Left ventricle myocardium superior (tissue), 1 donor: Measurements from ENCODE around the gene KRI1. TPM values are rescaled to one million over a fixed set of nuclear protein-coding genes. Genes with fewer than 3 reads are reported as not detected.
A peak's percentile ranks its signal among the peaks of the same experiment; 100 is the strongest.
"Not testable (repeated sequence)": the region's sequence is repeated elsewhere in the genome, so short reads cannot be mapped to it uniquely, and the experiment has no call there.

Experiments used
- ATAC-seq: fragments of 200-7000 bp; cut with Tn5 transposase; one replicate; pipeline ENCODE4 v1.9.1; 2020; ENCODE audit warnings: mild to moderate bottlenecking, moderate library complexity
- DNase-seq: peaks from one replicate; pipeline ENCODE4 v3.0.0-alpha.2; 2020
- intact Hi-C: fragments of 100-400 bp; cut with micrococcal nuclease; formaldehyde crosslinking; loops from one replicate; pipeline ENCODE4 v1.11.0; 2022
- total RNA-seq: library from RNA; stranded (reverse); fragmentation: NEBNext Ultra II Directional; extraction: Animal tissue kit (Norgen Biotek cat#: 25700); gene quantifications from one replicate; pipeline ENCODE4 v1.2.1, GENCODE V29; 2021
- donor health status: DM: no; HTN: yes; CAD: no; lungs with severe emphysema.

The KRI1 gene
- total RNA-seq, 1 donor from 2014 or later, result 9.3 TPM

- intact Hi-C loops, ATAC-seq, DNase-seq: not testable (repeated sequence)
These were observed 38.9 kb downstream of the KRI1 start for GRCh38 chr19:10526887-10527286.

DNA sequence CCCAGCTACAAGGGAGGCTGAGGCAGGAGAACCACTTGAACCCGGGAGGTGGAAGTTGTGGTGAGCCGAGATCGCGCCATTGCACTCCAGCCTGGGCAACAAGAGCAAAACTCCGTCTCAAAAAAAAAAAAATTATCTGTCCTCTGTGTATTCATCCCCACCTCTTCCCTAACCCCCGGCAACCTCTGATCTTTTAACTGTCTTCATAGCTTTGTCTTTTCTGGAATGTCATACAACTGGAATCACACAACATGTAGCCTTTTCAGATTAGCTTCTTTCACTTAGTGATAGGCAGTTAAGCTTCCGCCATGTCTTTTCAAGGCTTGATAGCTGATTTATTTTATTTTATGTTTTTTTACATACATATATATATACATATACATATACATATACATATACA, 40.2 kb downstream of the KRI1 start:
- intact Hi-C loops, result no loop called here
- no peak for ATAC-seq
- DNase-seq, result no peak

- intact Hi-C loops, result no loop called here
- DNase-seq (no peak), ATAC-seq (no peak)
These were observed 42.6 kb downstream of the KRI1 start for GRCh38 chr19:10523135-10523636.

DNA sequence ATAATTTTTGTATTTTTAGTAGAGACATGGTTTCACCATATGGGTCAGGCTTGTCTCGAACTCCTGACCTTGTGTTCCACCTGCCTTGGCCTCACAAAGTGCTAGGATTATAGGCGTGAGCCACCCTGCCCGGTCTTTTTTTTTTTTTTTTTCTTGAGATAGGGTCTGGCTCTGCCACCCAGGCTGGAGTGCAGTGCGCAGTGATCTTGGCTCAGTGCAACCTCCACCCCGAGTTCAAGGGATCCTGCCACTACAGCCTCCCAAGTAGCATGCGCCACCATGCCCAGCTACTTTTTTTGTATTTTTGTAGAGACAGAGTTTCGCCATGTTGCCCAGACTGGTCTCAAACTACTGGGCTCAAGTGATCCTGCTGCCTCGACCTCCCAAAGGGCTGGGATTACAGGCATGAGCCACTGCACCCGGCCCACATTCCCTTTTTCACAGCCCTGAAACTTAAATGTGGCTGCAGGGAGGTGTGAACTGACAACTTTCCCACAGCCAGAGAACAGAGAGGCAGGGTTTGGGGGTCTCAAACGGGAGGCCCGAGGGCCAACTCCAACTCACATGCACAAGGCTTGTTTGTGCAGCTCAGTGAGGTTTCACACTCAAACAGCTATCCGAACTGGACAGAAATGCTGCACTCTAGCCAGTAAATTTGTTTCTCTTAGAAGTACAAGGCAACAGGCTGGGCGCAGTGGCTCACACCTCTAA, 44.2 kb downstream of the KRI1 start:
- intact Hi-C loops, result no loop called here
- ATAC-seq, result no peak
- DNase-seq, result no peak

DNA sequence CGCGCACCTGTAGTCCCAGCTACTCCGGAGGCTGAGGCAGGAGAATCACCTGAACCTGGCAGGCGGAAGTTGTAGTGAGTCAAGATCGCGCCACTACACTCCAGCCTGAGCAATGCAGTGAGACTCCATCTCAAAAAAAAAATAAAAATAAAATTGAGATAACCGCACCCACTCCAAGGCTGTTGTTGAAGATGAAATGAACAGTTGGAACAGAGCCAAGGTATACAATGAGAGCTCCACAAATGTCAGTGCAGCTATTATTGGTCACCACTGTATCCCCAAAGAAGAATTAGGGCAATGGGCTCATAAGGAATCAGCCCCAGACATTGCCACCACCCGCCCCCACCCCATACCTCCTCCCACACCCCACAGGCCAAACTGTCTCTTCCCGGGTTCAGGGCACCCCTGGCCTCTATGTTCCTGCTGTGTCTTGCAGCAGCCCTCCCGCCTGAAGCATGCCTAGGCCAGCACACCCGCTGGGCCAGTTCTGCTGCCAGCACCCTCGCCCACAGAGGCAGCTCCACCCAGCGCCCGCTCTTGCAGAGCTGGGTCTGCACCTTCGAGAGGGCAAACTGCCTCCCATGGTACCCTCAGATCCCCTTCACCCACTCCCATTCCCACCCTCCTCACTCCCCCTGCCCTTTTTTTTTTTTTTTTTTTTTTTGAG, 45.0 kb downstream of the KRI1 start:
- no peak for ATAC-seq
- no peak for DNase-seq

DNA sequence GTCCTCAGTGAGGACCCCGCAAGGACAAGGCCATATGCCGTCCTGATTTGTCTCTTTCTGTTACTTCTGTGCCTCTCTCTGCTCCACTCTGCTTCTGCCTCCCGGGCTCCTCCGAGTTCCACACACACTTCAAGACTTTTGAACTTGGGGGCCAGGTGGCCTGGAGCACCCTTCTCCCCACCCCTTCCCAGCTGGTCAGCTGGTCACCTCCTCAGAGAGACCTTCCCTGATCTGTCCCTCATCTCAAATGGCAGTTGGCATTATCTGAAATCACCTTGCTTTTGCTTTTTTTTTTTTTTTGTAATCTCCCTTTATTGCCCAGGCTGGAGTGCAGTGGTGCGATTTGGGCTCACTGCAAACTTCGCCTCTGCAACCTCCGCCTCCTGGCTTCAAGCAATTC, 46.4 kb downstream of the KRI1 start:
- no peak for ATAC-seq
- DNase-seq, result no peak
- intact Hi-C loops, result no loop called here

More for the DNA sequence above, 45.0 kb downstream of the KRI1 start:
- intact Hi-C loops, result no loop called here

DNA sequence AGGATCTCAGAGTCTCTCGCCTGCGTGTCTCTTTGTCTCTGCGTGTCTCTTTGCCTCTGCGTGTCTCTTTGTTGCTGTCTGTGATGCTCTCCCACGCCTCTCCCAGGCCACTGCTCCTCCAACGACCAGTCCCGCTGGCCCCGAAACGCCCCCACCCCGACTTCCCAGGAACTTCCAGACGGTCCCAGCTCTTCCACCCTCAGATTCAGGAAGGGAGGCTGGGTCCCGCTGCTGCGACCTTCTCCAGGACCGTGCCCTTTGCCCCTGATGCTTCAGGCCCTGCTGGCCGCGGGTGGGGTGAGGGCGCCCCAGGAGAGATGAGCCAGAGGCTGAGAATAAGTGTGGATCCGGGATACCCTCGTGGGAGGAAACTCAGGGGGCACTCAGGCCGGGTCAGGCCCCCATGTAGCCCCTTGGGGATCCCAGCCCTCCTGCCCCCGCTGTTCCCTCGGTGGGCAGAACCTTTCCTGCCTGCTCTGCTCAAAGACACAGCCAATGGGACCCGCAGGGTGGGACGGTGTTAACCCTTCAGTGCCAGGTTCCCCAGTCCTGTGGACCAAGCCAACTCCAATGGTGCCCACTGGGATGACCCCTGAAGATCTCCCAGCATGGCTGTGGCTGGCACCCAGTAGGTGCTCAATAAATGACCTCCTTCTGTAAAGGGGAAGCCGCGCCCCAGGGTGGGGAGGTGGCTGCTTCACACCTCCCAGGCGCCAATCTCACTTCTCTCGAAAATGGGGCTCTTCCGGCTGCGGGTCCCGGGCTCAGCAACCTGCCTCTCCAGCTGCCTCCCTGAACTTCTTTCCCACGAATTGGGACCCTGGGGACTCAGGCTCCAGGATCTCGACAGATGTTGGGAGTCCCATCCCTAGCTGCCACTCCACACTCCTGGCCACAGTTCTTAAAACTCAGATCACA, 47.1 kb downstream of the KRI1 start:
- intact Hi-C loops, result no loop called here
- no peak for DNase-seq
- ATAC-seq, result no peak

- DNase-seq (no peak), ATAC-seq (peak; percentile 63)
- intact Hi-C loops, result no loop called here
These were observed 47.9 kb downstream of the KRI1 start for GRCh38 chr19:10517760-10518443.

DNA sequence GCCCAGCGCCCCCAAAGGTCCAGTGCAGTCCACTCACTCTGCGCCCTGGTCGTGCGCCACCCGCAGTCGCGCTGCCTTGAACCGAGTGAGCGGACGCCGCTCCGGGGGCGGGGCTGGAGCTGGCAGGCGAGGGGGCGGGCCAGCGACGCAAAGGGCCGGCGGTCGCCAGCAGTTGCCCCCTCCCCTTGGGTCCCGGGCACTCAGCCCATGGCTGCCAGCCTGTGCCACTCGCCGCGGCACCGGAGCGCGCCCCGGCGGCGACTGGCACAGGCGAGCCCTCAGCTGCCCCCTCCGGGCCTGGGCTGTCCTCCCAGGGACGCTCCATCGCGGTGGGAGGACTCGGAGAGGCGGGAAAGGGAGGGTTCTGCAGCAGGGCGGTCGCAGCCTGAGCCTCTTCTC, 48.5 kb downstream of the KRI1 start, which contains the start of gene S1PR5:
TSS of gene S1PR5 (minus strand) at position 87 of the 399 bp plus-strand sequence. CDS start 2,436 bp downstream, outside the sequence.
- peak; percentile 62 for ATAC-seq
- intact Hi-C loops, result no loop called here
- DNase-seq, result peak; percentile 46

DNA sequence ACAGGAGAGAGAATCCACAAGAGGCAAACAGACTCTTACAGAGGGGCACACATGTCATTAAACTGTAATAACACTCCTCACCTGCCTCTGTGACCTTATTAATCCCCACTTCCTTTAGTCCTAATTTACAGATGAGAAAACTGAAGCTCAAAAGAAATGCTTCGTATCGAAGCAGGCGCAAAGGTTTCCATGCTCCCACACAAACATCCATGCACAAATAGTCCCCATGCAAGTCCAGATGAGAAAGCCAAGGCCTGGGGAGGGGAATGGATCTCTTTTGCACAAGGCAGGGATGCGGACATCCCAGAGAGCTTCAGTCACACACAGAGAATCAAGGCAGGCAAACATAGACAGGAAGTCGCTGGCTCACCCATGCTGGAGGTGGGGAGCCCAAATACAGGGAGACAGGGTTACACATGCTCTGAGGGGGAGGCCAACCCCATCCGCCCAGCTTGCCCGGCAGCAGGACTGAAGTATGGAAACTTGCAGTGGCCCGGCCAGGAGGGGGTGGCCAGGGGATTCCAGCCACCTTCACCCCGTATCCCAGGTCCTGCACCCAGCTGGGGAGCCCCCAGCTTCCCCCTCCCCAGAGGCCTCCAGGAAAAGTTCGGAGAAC, 49.0 kb downstream of the KRI1 start:
- ATAC-seq (no peak), DNase-seq (no peak)
- intact Hi-C loops, result no loop called here

DNA sequence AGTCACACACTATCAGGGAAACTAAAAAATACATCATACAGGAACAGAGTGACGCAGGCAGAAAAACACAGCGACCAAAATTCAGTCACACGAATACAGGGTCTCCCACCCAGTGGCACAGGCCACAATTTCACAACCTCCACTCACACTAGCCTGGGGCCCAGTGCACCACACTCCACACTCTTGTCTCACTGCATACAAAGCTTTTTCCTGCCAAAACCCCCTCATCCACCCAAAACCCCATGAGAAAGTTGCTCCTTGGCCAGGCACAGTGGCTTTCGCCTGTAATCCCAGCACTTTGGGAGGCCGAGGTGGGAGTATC, 49.8 kb downstream of the KRI1 start:
- intact Hi-C loops, result no loop called here
- DNase-seq (no peak), ATAC-seq (no peak)

DNA sequence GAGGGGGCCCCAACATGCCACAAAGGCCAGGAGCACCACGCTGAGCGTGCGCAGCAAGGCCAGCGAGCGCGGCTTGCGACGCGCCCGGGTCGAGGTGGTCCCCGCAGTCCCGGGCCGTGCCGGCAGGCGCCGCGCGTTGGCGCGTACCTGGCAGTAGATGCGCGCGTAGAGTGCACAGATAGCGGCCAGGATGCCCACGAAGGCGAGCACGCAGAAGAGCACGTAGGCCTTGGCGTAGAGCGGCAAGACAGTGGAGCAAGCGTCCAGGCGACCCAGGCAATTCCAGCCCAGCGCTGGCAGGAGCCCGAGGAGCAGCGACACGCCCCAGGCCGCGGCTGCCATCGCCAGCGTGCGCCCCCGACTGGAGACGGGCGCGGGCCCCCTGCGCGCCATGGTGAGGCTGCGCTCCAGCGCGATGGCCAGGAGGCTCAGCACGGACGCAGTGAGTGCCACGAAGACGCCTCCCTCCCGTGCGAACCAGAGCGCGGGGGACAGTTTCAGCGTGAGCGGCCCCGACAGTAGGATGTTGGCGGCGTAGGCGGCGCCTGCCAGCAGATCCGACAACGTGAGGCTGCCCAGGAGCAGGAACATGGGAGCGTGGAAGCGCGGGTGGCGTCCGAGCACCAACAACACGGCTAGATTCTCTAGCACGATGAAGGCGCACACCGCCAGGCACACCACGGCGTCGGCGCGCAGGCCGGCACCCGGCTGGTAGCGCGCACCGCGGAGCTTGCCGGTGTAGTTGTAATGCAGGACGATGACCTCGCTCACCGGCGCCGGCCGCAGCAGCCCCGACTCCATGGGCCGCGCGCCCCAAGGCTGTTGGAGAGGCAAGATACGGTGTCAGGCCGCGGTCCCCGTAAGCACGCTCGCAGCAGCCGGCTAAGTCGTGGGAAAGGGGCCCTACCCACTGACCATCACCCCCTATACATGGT, 51.3 kb downstream of the KRI1 start:
- no peak for ATAC-seq
- intact Hi-C loops, result no loop called here
- no peak for DNase-seq

DNA sequence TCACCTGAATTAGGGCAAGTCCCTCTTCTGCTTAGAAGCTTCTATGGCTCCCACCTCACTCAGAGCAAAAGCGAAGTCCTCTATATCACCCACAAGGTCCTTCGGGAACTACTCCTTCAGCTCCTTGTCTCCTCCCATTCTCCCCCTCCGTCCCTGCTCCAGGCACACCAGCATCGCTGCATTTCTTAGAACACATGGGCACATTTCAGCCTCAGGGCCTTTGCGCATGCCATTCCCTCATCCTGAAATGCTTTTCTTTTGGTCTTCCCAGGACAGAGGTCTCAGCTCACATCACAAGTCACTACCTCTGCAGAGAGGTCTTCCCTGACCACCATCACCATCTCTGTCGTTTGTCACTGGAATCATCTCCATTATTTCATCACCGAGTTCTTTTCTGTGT, 52.6 kb downstream of the KRI1 start:
- intact Hi-C loops, result no loop called here
- DNase-seq, result no peak
- ATAC-seq, result no peak

DNA sequence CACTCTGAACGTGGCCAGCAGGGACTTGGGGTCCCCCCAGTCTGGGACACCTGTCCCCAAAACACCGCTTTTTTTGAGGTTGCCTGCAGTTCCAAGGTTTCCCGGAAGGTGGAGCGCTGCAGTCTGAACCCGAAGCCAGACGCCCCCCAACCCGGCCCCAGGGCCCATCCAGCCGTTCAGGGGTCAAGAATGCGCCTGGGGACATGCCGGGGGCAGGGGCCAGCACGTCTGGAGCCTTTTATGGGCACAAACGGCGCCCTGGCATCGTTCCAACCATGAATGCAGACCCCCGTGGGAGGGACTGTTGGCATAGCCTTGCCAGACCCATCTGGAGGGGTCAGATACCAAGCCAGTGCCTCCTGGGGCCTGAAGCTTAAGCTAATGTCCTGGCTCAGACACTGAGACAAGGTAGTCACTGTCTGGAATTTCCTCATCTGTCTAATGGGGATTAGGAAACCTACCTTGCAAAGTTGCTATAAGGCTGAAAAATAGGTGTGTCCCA, 55.5 kb downstream of the KRI1 start:
- ATAC-seq (no peak), DNase-seq (no peak)
- intact Hi-C loops, result no loop called here

DNA sequence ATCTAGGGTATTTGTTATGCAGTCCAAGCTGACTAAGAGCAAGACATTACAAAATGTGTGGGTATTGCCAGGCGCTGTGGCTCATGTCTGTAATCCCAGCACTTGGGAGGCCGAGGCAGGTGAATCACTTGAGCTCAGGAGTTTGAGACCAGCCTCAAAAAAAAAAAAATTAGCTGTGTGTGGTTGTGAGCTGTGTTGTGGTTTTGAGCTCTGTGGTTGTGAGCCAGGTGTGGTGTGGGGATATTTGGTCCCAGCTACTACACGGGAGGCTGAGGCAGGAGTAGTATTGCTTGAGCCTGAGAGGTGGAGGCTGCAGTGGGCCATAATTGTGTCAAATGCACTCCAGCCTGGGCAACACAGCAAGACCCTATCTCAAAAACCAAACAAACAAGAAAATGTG, 57.1 kb downstream of the KRI1 start:
- intact Hi-C loops, result no loop called here
- ATAC-seq (no peak), DNase-seq (no peak)

GRCh38 chr19:10508036-10508435, 57.8 kb downstream of the KRI1 start:
- no peak for DNase-seq
- intact Hi-C loops, result no loop called here
- ATAC-seq, result no peak

DNA sequence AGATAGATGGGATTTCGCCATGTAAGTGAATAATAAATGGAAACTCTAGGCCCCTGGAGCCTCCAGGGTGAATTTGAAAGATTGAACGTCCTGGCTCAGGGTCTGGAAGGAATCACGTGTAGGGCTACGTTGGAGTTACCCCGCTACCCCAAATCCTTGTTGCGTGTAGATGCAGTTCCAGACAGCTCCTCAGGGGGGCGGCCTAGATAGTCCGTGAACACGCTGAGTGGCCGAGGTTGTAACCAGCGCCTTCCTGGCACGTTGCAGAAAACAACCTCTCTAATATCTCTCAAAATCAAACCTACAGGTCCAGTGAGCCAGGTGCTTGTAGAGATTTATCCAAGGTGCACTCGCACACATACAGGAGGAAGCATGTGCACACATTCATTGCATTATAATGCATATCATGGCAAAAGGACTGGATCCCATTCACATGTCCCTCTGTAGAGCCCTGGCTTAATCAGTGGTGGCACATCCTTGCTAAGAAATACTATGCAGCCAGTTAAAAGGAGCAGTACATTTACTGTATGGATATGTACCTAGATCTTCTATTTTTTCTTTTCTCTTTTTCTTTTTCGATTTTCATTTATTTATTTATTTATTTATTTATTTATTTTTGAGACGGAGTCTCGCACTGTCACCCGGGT, 60.1 kb downstream of the KRI1 start:
- intact Hi-C loops, result no loop called here
- ATAC-seq, result no peak
- peak; percentile 84 for DNase-seq
